GM06990 (cell line): ENCODE measurements around the gene MICAL3.
"Not testable (repeated sequence)": the region's sequence is repeated elsewhere in the genome, so short reads cannot be mapped to it uniquely, and the experiment has no call there.

Experiments
- DNase-seq: peaks from one replicate; pipeline ENCODE4 v3.0.0-alpha.2; 2011; ENCODE audit not compliant: insufficient read length; ENCODE audit errors: extremely low read depth
- H3K27me3 ChIP-seq: replicated peaks from 2 replicates; pipeline ENCODE4 v1.6.0; 2011; ENCODE audit warnings: low read length; ENCODE audit not compliant: control insufficient read depth, insufficient read depth
- H3K36me3 ChIP-seq: 2 replicates; pipeline ENCODE4 v1.5.1; 2011; ENCODE audit warnings: low read length; ENCODE audit not compliant: control insufficient read depth, insufficient read depth
- H3K4me3 ChIP-seq: replicated peaks from 2 replicates; pipeline ENCODE4 v1.5.1; 2011; ENCODE audit warnings: low read depth, mild to moderate bottlenecking, control low read depth, low read length
- CTCF ChIP-seq: IDR thresholded peaks from 2 replicates; pipeline ENCODE4 v1.5.1; 2011; ENCODE audit warnings: low read length, control low read depth, mild to moderate bottlenecking, inconsistent platforms; ENCODE audit not compliant: insufficient read depth, poor library complexity, severe bottlenecking

MICAL3 gene

GRCh38 chr22:18000441-18001039, 23.8 kb downstream of the MICAL3 start:
- no peaks in the 10 kb centered on the region for H3K36me3 ChIP-seq
- TF ChIP-seq CTCF = no peak
- H3K27me3 ChIP-seq = no peaks in the 10 kb centered on the region
- H3K4me3 ChIP-seq = peak overlapping the region; percentile 62
- peak; percentile 65 for DNase-seq

- DNase-seq = no peak
- no peaks in the 10 kb centered on the region for H3K27me3 ChIP-seq
- no peaks in the 10 kb centered on the region for H3K36me3 ChIP-seq
- peak overlapping the region; percentile 62 for H3K4me3 ChIP-seq
- no peak for TF ChIP-seq CTCF
Observed at GRCh38 chr22:17999851-18000250, 24.5 kb downstream of the MICAL3 start.

- H3K36me3 ChIP-seq = no peaks in the 10 kb centered on the region
- no peak for TF ChIP-seq CTCF
- H3K4me3 ChIP-seq = no peak overlapping the region
- H3K27me3 ChIP-seq = no peaks in the 10 kb centered on the region; the same call in 1 of the 2 replicates
- DNase-seq = no peak
Observed at GRCh38 chr22:17998913-17999312, 25.4 kb downstream of the MICAL3 start.

GRCh38 chr22:17997456-17997855, 26.9 kb downstream of the MICAL3 start:
- Histone ChIP-seq H3K27me3 (no peaks in the 10 kb centered on the region; the same call in 1 of the 2 replicates), H3K4me3 (no peak overlapping the region), H3K36me3 (no peaks in the 10 kb centered on the region)
- no peak for TF ChIP-seq CTCF
- DNase-seq = no peak

- DNase-seq, H3K4me3 ChIP-seq, H3K27me3 ChIP-seq, H3K36me3 ChIP-seq: not testable (repeated sequence)
Observed at GRCh38 chr22:17995256-17995655, 29.1 kb downstream of the MICAL3 start.

- Histone ChIP-seq H3K36me3 (no peaks in the 10 kb centered on the region), H3K4me3 (no peak overlapping the region)
- TF ChIP-seq CTCF = no peak
Observed at GRCh38 chr22:17994424-17995108, 29.8 kb downstream of the MICAL3 start.

GRCh38 chr22:17992976-17993375, 31.4 kb downstream of the MICAL3 start:
- not testable (repeated sequence) for DNase-seq, H3K36me3 ChIP-seq, H3K27me3 ChIP-seq, H3K4me3 ChIP-seq

More at GRCh38 chr22:17994424-17995108, 29.8 kb downstream of the MICAL3 start:
- no peaks in the 10 kb centered on the region; the same call in 1 of the 2 replicates for H3K27me3 ChIP-seq
- DNase-seq = peak; percentile 41

GRCh38 chr22:17991992-17992391, 32.4 kb downstream of the MICAL3 start:
- not testable (repeated sequence) for H3K4me3 ChIP-seq, H3K36me3 ChIP-seq, DNase-seq, H3K27me3 ChIP-seq
